K562 (cell line): ENCODE results near the gene MS4A8. TPM values are rescaled to one million over a fixed set of nuclear protein-coding genes. Genes with fewer than 3 reads are reported as not detected.

Experiments used
- ATAC-seq: fragments of 200-7000 bp; cut with Tn5 transposase; 3 replicates; pipeline ENCODE4 v1.9.1; 2020; ENCODE audit warnings: moderate library complexity
- BruUV-seq: library from RNA; stranded (reverse); fragments of 400-500 nt; replicated peaks from 2 replicates; lab custom pipeline; 2021; lab: Mats Ljungman, UMichigan
- CTCF ChIA-PET: fragments of 300-600 bp; formaldehyde crosslinking; extraction: SDS; loops from one replicate; lab custom pipeline; 2021; ENCODE audit warnings: low intra/inter-chr PET ratio; lab: Yijun Ruan, JAX
- POLR2A ChIA-PET: fragments of 300-600, 350-650 bp; sonication (Branson Sonifier 250); formaldehyde crosslinking; extraction: SDS; loops from one replicate; lab custom pipeline; 2021; ENCODE audit warnings: antibody characterized with exemption, inconsistent platforms; lab: Yijun Ruan, JAX
- DNase-seq, 4 experiments: peaks; one replicate each; pipeline versions ENCODE4 v3.0.0 to v3.0.0-alpha.2; 2011 to 2018; ENCODE audit warnings: low spot score in 3 of 4, mixed read lengths in 3 of 4; ENCODE audit errors: extremely low read depth in 1 of 4
- FAIRE-seq: peaks from 2 replicates; lab custom pipeline; 2011; peaks lifted over from hg19 to GRCh38; lab: Jason Lieb, UNC
- H2AFZ ChIP-seq: 2 replicates; pipeline ENCODE4 v1.6.0; 2011; ENCODE audit warnings: low read depth, low read length, control low read depth, inconsistent platforms
- H3K27ac ChIP-seq: fragments of 200-600 bp; 3 replicates; pipeline ENCODE4 v1.8.0; 2011; ENCODE audit warnings: low read depth, mild to moderate bottlenecking, control low read depth, inconsistent platforms, low read length, moderate library complexity, mixed read lengths; ENCODE audit errors: extremely low read depth
- H3K27me3 ChIP-seq, 2 experiments: fragments of 300-600 bp in 1 of 2; 2 replicates in 1 of 2; 3 replicates in 1 of 2; pipeline versions ENCODE4 v1.6.0 to v1.8.0; 2011; ENCODE audit warnings: inconsistent platforms in 2 of 2, low read length in 2 of 2, mild to moderate bottlenecking in 1 of 2, mixed read lengths in 1 of 2, moderate library complexity in 1 of 2; ENCODE audit not compliant: control insufficient read depth in 2 of 2, insufficient read depth in 2 of 2
- H3K36me3 ChIP-seq: fragments of 300-600 bp; 3 replicates; pipeline ENCODE4 v1.8.0; 2011; ENCODE audit warnings: mild to moderate bottlenecking, low read length, inconsistent platforms; ENCODE audit not compliant: control insufficient read depth, insufficient read depth
- H3K4me1 ChIP-seq, 2 experiments: fragments of 200-600 bp in 1 of 2; replicated peaks in 1 of 2; 2 replicates in 1 of 2; 3 replicates in 1 of 2; pipeline versions ENCODE4 v1.5.1 to v1.8.0; 2011; ENCODE audit warnings: inconsistent platforms in 2 of 2, low read length in 2 of 2, mild to moderate bottlenecking in 1 of 2, mixed read lengths in 1 of 2, moderate library complexity in 1 of 2; ENCODE audit not compliant: control insufficient read depth in 2 of 2, insufficient read depth in 2 of 2
- H3K4me2 ChIP-seq: 2 replicates; pipeline ENCODE4 v1.6.1; 2011; ENCODE audit warnings: low read length, control low read depth, inconsistent platforms, mixed read lengths; ENCODE audit not compliant: insufficient read depth
- H3K4me3 ChIP-seq: fragments of 200-600 bp; sonication (generic), shearing (Covaris generic); 2 replicates; pipeline ENCODE4 v1.5.1; 2016; ENCODE audit warnings: control low read depth, inconsistent platforms
- H3K79me2 ChIP-seq: fragments of 200-600 bp; 3 replicates; pipeline ENCODE4 v1.8.0; 2011; ENCODE audit warnings: low read length, inconsistent platforms; ENCODE audit not compliant: control insufficient read depth, insufficient read depth
- H3K9ac ChIP-seq, 2 experiments: 2 replicates each; pipeline versions ENCODE4 v1.6.0 to v1.6.1; 2011; ENCODE audit warnings: low read depth in 2 of 2, low read length in 2 of 2, control low read depth in 1 of 2, inconsistent platforms in 1 of 2, mild to moderate bottlenecking in 1 of 2, mixed read lengths in 1 of 2; ENCODE audit not compliant: insufficient read depth in 1 of 2
- H3K9me1 ChIP-seq: one replicate; pipeline ENCODE4 v1.6.0; 2011; ENCODE audit warnings: inconsistent platforms, mild to moderate bottlenecking, low read length, moderate library complexity; ENCODE audit not compliant: control insufficient read depth, insufficient read depth
- H3K9me3 ChIP-seq: replicated peaks from 2 replicates; pipeline ENCODE4 v1.5.1; 2011; ENCODE audit warnings: low read depth, low read length, inconsistent platforms; ENCODE audit not compliant: control insufficient read depth, insufficient read depth
- H4K20me1 ChIP-seq: replicated peaks from 2 replicates; pipeline ENCODE4 v1.6.1; 2011; ENCODE audit warnings: low read length, inconsistent platforms, mixed read lengths; ENCODE audit not compliant: control insufficient read depth, insufficient read depth
- CHD2 ChIP-seq: IDR thresholded peaks from 2 replicates; pipeline ENCODE4 v1.6.1; 2011; ENCODE audit warnings: low read depth, low read length
- CTCF ChIP-seq, 3 experiments: IDR thresholded peaks in 2 of 3; conservative IDR thresholded peaks in 1 of 3; 2 replicates each; pipeline ENCODE4 v1.5.1; 2011 to 2012; ENCODE audit warnings: low read length in 3 of 3, mild to moderate bottlenecking in 3 of 3, control low read depth in 2 of 3, improper control_type of control experiment in 1 of 3, inconsistent platforms in 1 of 3, low read depth in 1 of 3, mixed read lengths in 1 of 3, moderate library complexity in 1 of 3; ENCODE audit not compliant: insufficient read depth in 2 of 3
- GTF2F1 ChIP-seq: IDR thresholded peaks from 2 replicates; pipeline ENCODE4 v1.6.1; 2011; ENCODE audit warnings: low read depth, low read length, improper control_type of control experiment
- THAP12 ChIP-seq: fragments of 250-450 bp; sonication (Bioruptor Pico); IDR thresholded peaks from 2 replicates; pipeline ENCODE4 v1.9.0; 2021; ENCODE audit warnings: mild to moderate bottlenecking, inconsistent platforms
- ZNF224 ChIP-seq: sonication (generic); formaldehyde crosslinking; IDR thresholded peaks from 2 replicates; pipeline ENCODE4 v1.8.0; 2022; ENCODE audit warnings: mild to moderate bottlenecking, missing genetic modification reagents
- ZNF324 ChIP-seq: fragments of 250-450 bp; sonication (Bioruptor Pico); IDR thresholded peaks from 2 replicates; pipeline ENCODE4 v1.4.0; 2020; ENCODE audit warnings: mild to moderate bottlenecking
- ZNF507 ChIP-seq: conservative IDR thresholded peaks from 2 replicates; pipeline ENCODE4 v1.6.1; 2017; ENCODE audit warnings: missing genetic modification characterization, missing compliant biosample characterization
- WGBS: fragments of 100-300 bp; shearing (Covaris generic); methylation state at CpG from one replicate; pipeline ENCODE4 v1.1.6; 2016; ENCODE audit warnings: low coverage, mixed read lengths; ENCODE audit not compliant: insufficient coverage; ENCODE audit errors: missing lambda C conversion rate; 5-methylcytosine and 5-hydroxymethylcytosine counted together
- in situ Hi-C: fragments of 300-500 bp; cut with MboI; formaldehyde crosslinking; loops from 4 replicates; pipeline ENCODE4 v1.15.0; 2018; ENCODE audit warnings: inconsistent platforms, mixed read lengths
- intact Hi-C: fragments of 100-400 bp; cut with micrococcal nuclease; formaldehyde crosslinking; loops from 2 replicates; pipeline ENCODE4 v1.14.2; 2022
- polyA plus RNA-seq, 8 experiments: library from polyadenylated mRNA; depleted of rRNA in 4 of 8; stranded (reverse) in 5 of 8; unstranded in 3 of 8; fragments of >200 nt; fragmentation: Nextera tagmentation in 2 of 8; fragmentation: Illumina TruSeq in 1 of 8; extraction: Ambion mirVana in 2 of 8; extraction: Trizol in 1 of 8; gene quantifications; 2 replicates each; pipeline versions ENCODE4 v1.2.1 to v1.2.3, GENCODE V29; 2011 to 2014; ENCODE audit warnings: inconsistent platforms in 1 of 8, missing spikeins in 1 of 8
- total RNA-seq, 7 experiments: library from RNA; depleted of rRNA in 6 of 7; stranded (reverse); fragments of >200 nt in 6 of 7; fragmentation: Illumina TruSeq in 2 of 7; extraction: Trizol in 2 of 7; gene quantifications; 2 replicates each; pipeline versions ENCODE4 v1.2.1 to v1.2.3, GENCODE V29; 2011 to 2021; ENCODE audit warnings: low replicate concordance in 1 of 7

MS4A8 gene
- total and polyA plus RNA-seq, 9 of the 15 experiments (the other 6 are each of a cell fraction or from before 2014, with no cell fraction given) = not detected

GRCh38 chr11:60734279-60734678, 34.9 kb downstream of the MS4A8 start:
- H3K4me1 ChIP-seq = no peaks in the 10 kb centered on the region
- no peak overlapping the region for H3K27ac ChIP-seq
- no peak overlapping the region for H3K9ac ChIP-seq
- CTCF ChIA-PET = no interaction called here
- H3K36me3 ChIP-seq = no peaks in the 10 kb centered on the region
- H3K27me3 ChIP-seq = peaks cover 20 to 30% of the 10 kb centered on the region in 2 experiments; a peak in 4 of 5 replicates
- TF ChIP-seq ZNF324 (CRISPR knock-in tag) = no peak
- no peak for TF ChIP-seq ZNF224 (CRISPR knock-in tag)
- no peak for TF ChIP-seq GTF2F1
- in situ Hi-C loops (no loop called here), intact Hi-C loops (no loop called here)
- ATAC-seq (no peak), FAIRE-seq (no peak), DNase-seq (no peak)
- BruUV-seq = no TSS peak
- no peak overlapping the region for H3K4me2 ChIP-seq
- WGBS = 4% methylated on average over 4 of the region's 4 CpGs
- no peaks in the 10 kb centered on the region for H3K9me3 ChIP-seq
- H3K9me1 ChIP-seq = no peaks in the 10 kb centered on the region
- POLR2A ChIA-PET = no interaction called here
- no peak overlapping the region for H2AFZ ChIP-seq
- no peaks in the 10 kb centered on the region for H3K79me2 ChIP-seq
- H3K4me3 ChIP-seq = no peak overlapping the region
- H4K20me1 ChIP-seq = no peaks in the 10 kb centered on the region

GRCh38 chr11:60739114-60739513, 39.7 kb downstream of the MS4A8 start:
- H3K27ac ChIP-seq = no peak overlapping the region
- H3K36me3 ChIP-seq = no peaks in the 10 kb centered on the region
- H3K9me1 ChIP-seq = no peaks in the 10 kb centered on the region
- H2AFZ ChIP-seq = no peak overlapping the region
- no peaks in the 10 kb centered on the region for H3K4me1 ChIP-seq
- H3K9ac ChIP-seq = no peak overlapping the region
- no peak for TF ChIP-seq ZNF507
- TF ChIP-seq CHD2 = no peak
- 0 out of 6 replicates have a peak, but pooled peaks of 2 of the 3 experiments have one; percentile 12 to 30 for TF ChIP-seq CTCF (IDR thresholded peaks at IDR 0.05 in 2 of 3, conservative IDR thresholded peaks at IDR 0.05 in 1 of 3; ENCODE audit: insufficient read depth in 2 of 3, low read depth in 1 of 3, low read length in 3 of 3)
- TF ChIP-seq THAP12 (CRISPR knock-in tag) = no peak
- H3K27me3 ChIP-seq = peaks cover 5 to 27% of the 10 kb centered on the region in 2 experiments; a peak in 3 of 5 replicates
- in situ Hi-C loops (no loop called here), intact Hi-C loops (no loop called here)
- FAIRE-seq = no peak
- no peaks in the 10 kb centered on the region for H4K20me1 ChIP-seq
- peak in 2 of 4 experiments; percentile 15 to 21 for DNase-seq
- ChIA-PET CTCF (no interaction called here), POLR2A (interaction anchor here (0.6 kb wide), 1 partner anchor 40 kb away, joined by 3 read pairs; no protein-coding TSS in a partner anchor)
- BruUV-seq = no TSS peak
- no peak overlapping the region for H3K4me2 ChIP-seq
- ATAC-seq = peak; percentile 65; the same call in 2 of the 3 replicates
- H3K4me3 ChIP-seq = no peak overlapping the region
- H3K79me2 ChIP-seq = no peaks in the 10 kb centered on the region
- 1% methylated on average over 7 of the region's 7 CpGs for WGBS
- H3K9me3 ChIP-seq = no peaks in the 10 kb centered on the region
